Fibroblast of skin of right biceps (primary cell): Measurements from ENCODE around the gene PPM1B.
A peak's percentile ranks its signal among the peaks of the same experiment; 100 is the strongest.
"Not testable (repeated sequence)": the region's sequence is repeated elsewhere in the genome, so short reads cannot be mapped to it uniquely, and the experiment has no call there.

Source experiments
- DNase-seq: peaks from one replicate; pipeline ENCODE4 v3.0.0-alpha.2; 2013

The PPM1B gene

GRCh38 chr2:44203542-44203941 lies 34.9 kb downstream of the PPM1B start:
- DNase-seq, result no peak

- DNase-seq, result no peak
These were observed 36.5 kb downstream of the PPM1B start for GRCh38 chr2:44205169-44205568.

- DNase-seq, result no peak
These were observed 38.4 kb downstream of the PPM1B start for GRCh38 chr2:44207102-44207501.

- not testable (repeated sequence) for DNase-seq
These were observed 39.0 kb downstream of the PPM1B start for GRCh38 chr2:44207648-44208047.

GRCh38 chr2:44210362-44210761 lies 41.7 kb downstream of the PPM1B start:
- no peak for DNase-seq

GRCh38 chr2:44211183-44211582 lies 42.5 kb downstream of the PPM1B start:
- no peak for DNase-seq

GRCh38 chr2:44212302-44212701 lies 43.6 kb downstream of the PPM1B start:
- no peak for DNase-seq

- no peak for DNase-seq
These were observed 47.2 kb downstream of the PPM1B start for GRCh38 chr2:44215827-44216226.

GRCh38 chr2:44218771-44219170 lies 50.1 kb downstream of the PPM1B start:
- no peak for DNase-seq

GRCh38 chr2:44226753-44227152 lies 58.1 kb downstream of the PPM1B start:
- DNase-seq, result no peak

GRCh38 chr2:44230378-44230777 lies 61.7 kb downstream of the PPM1B start:
- no peak for DNase-seq

- peak; percentile 74 for DNase-seq
These were observed 64.9 kb downstream of the PPM1B start for GRCh38 chr2:44233450-44234128.

GRCh38 chr2:44237221-44237620 lies 68.5 kb downstream of the PPM1B start:
- DNase-seq, result no peak

- DNase-seq, result no peak
These were observed 74.2 kb downstream of the PPM1B start for GRCh38 chr2:44242904-44243303.

GRCh38 chr2:44244135-44244871 lies 75.6 kb downstream of the PPM1B start:
- peak; percentile 61 for DNase-seq

- no peak for DNase-seq
These were observed 76.6 kb downstream of the PPM1B start for GRCh38 chr2:44245083-44245861.

- no peak for DNase-seq
These were observed 77.8 kb downstream of the PPM1B start for GRCh38 chr2:44246436-44246835.

- DNase-seq, result no peak
These were observed 78.2 kb downstream of the PPM1B start for GRCh38 chr2:44246840-44247369.

GRCh38 chr2:44247924-44248323 lies 79.2 kb downstream of the PPM1B start:
- no peak for DNase-seq

GRCh38 chr2:44249269-44249668 lies 80.6 kb downstream of the PPM1B start:
- not testable (repeated sequence) for DNase-seq

- no peak for DNase-seq
These were observed 81.7 kb downstream of the PPM1B start for GRCh38 chr2:44250376-44250775.

GRCh38 chr2:44254023-44254422 lies 85.3 kb downstream of the PPM1B start:
- no peak for DNase-seq

- not testable (repeated sequence) for DNase-seq
These were observed 87.0 kb downstream of the PPM1B start for GRCh38 chr2:44255704-44256103.
